ENCODE results near the gene TESK2.
"Not testable (repeated sequence)": the region's sequence is repeated elsewhere in the genome, so short reads cannot be mapped to it uniquely, and the experiment has no call there.

GRCh38 chr1:45474194-45474593 lies 16.8 kb downstream of the TESK2 start:
- TF ChIP-seq CTCF (IDR thresholded peaks at IDR 0.05; ENCODE audit: poor library complexity, severe bottlenecking); REST (IDR thresholded peaks at IDR 0.05; ENCODE audit: borderline replicate concordance); POLR2AphosphoS5 (IDR thresholded peaks at IDR 0.05); SMC3 (conservative IDR thresholded peaks at IDR 0.05; ENCODE audit: poor library complexity); TAF1 (IDR thresholded peaks at IDR 0.05; ENCODE audit: low read depth); RAD21 (conservative IDR thresholded peaks at IDR 0.05); EZH2 (IDR thresholded peaks at IDR 0.05; ENCODE audit: borderline replicate concordance, insufficient read depth, low read length, poor library complexity, severe bottlenecking); MXI1 (conservative IDR thresholded peaks at IDR 0.05; ENCODE audit: poor library complexity, severe bottlenecking): not testable (repeated sequence)

Data from neural cell (in vitro differentiated cells).